GM12878 (cell line): ENCODE results near the gene MXD1. TPM values are rescaled to one million over a fixed set of nuclear protein-coding genes. Genes with fewer than 3 reads are reported as not detected.

ENCODE experiments used
- ATAC-seq: fragments of 200-7000 bp; cut with Tn5 transposase; 3 replicates; pipeline ENCODE4 v1.9.1; 2020; ENCODE audit warnings: mild to moderate bottlenecking, moderate library complexity
- BruUV-seq: library from RNA; stranded (reverse); fragments of 400-500 nt; replicated peaks from 2 replicates; lab custom pipeline; 2021; lab: Mats Ljungman, UMichigan
- CTCF ChIA-PET: fragments of 300-600 bp; sonication (Branson Sonifier 250); formaldehyde crosslinking; extraction: SDS; loops from one replicate; lab custom pipeline; 2021; ENCODE audit warnings: inconsistent platforms; lab: Yijun Ruan, JAX
- POLR2A ChIA-PET: fragments of 350-600 bp; formaldehyde crosslinking; extraction: SDS; loops from one replicate; lab custom pipeline; 2021; ENCODE audit warnings: inconsistent platforms; lab: Charles Lee
- RAD21 ChIA-PET: fragments of 300-600 bp; sonication (Branson Sonifier 250); formaldehyde crosslinking; loops from one replicate; lab custom pipeline; 2023; ENCODE audit warnings: antibody characterized with exemption; ENCODE audit not compliant: unreplicated experiment; lab: Charles Lee
- SMC1A ChIA-PET: fragments of 300-600 bp; sonication (Branson Sonifier 250); formaldehyde crosslinking; loops from one replicate; lab custom pipeline; 2023; ENCODE audit not compliant: unreplicated experiment, uncharacterized antibody; lab: Charles Lee
- DNase-seq: peaks from one replicate; pipeline ENCODE4 v3.0.0-alpha.2; 2011; ENCODE audit warnings: low read depth, low spot score
- FAIRE-seq: peaks from 3 replicates; lab custom pipeline; 2011; peaks lifted over from hg19 to GRCh38; lab: Jason Lieb, UNC
- H2AFZ ChIP-seq: 2 replicates; pipeline ENCODE4 v1.6.0; 2011; ENCODE audit warnings: low read depth, low read length, control low read depth; ENCODE audit not compliant: control insufficient read depth
- H3K27ac ChIP-seq: 2 replicates; pipeline ENCODE4 v1.5.1; 2011; ENCODE audit warnings: control low read depth; ENCODE audit not compliant: control insufficient read depth, insufficient read depth
- H3K27me3 ChIP-seq, 2 experiments: replicated peaks in 1 of 2; 2 replicates each; pipeline versions ENCODE4 v1.6.0 to v1.6.1; 2011; ENCODE audit warnings: low read length in 1 of 2; ENCODE audit not compliant: control insufficient read depth in 2 of 2, insufficient read depth in 2 of 2
- H3K36me3 ChIP-seq, 2 experiments: 2 replicates each; pipeline ENCODE4 v1.5.1; 2011; ENCODE audit warnings: low read length in 1 of 2; ENCODE audit not compliant: control insufficient read depth in 2 of 2, insufficient read depth in 2 of 2
- H3K4me1 ChIP-seq: 2 replicates; pipeline ENCODE4 v1.6.1; 2011; ENCODE audit warnings: mild to moderate bottlenecking, low read length, moderate library complexity, mixed read lengths; ENCODE audit not compliant: control insufficient read depth, insufficient read depth
- H3K4me2 ChIP-seq: 2 replicates; pipeline ENCODE4 v1.6.0; 2011; ENCODE audit warnings: control low read depth; ENCODE audit not compliant: control insufficient read depth, insufficient read depth
- H3K4me3 ChIP-seq: fragments of 200-600 bp; sonication (generic); 2 replicates; pipeline ENCODE4 v1.5.1; 2016
- H3K79me2 ChIP-seq: 2 replicates; pipeline ENCODE4 v1.6.0; 2011; ENCODE audit warnings: low read length; ENCODE audit not compliant: control insufficient read depth, insufficient read depth
- H3K9ac ChIP-seq: 2 replicates; pipeline ENCODE4 v1.8.0; 2011; ENCODE audit warnings: low read length, control low read depth, mixed read lengths; ENCODE audit not compliant: control insufficient read depth, insufficient read depth
- H3K9me3 ChIP-seq: replicated peaks from 3 replicates; pipeline ENCODE4 v1.5.1; 2011; ENCODE audit warnings: mild to moderate bottlenecking, low read length; ENCODE audit not compliant: control insufficient read depth, insufficient read depth
- H4K20me1 ChIP-seq: 2 replicates; pipeline ENCODE4 v1.6.0; 2011; ENCODE audit not compliant: control insufficient read depth, insufficient read depth
- ASH2L ChIP-seq: fragments of 300-600, 200-600 bp; sonication (generic); IDR thresholded peaks from 2 replicates; pipeline ENCODE4 v1.6.1; 2017; ENCODE audit warnings: low read depth, mild to moderate bottlenecking, borderline replicate concordance
- ATF7 ChIP-seq: fragments of 450-650 bp; IDR thresholded peaks from 2 replicates; pipeline ENCODE4 v1.6.1; 2016; ENCODE audit warnings: low read depth, mild to moderate bottlenecking
- BRCA1 ChIP-seq: IDR thresholded peaks from 2 replicates; pipeline ENCODE4 v1.6.1; 2011; ENCODE audit warnings: low read depth, low read length, improper control_type of control experiment
- CBX3 ChIP-seq: fragments of 200-600 bp; sonication (generic); IDR thresholded peaks from 2 replicates; pipeline ENCODE4 v1.6.1; 2016; ENCODE audit warnings: low read depth, borderline replicate concordance
- CEBPZ ChIP-seq: fragments of 150-350 bp; IDR thresholded peaks from 2 replicates; pipeline ENCODE4 v1.6.1; 2016; ENCODE audit warnings: low read depth, low read length
- CREM ChIP-seq: IDR thresholded peaks from 2 replicates; pipeline ENCODE4 v1.6.1; 2014; ENCODE audit warnings: antibody characterized with exemption, low read depth
- EP300 ChIP-seq, 2 experiments: fragments of 150-350 bp in 1 of 2; IDR thresholded peaks; 2 replicates each; pipeline ENCODE4 v1.6.1; 2011 to 2012; ENCODE audit warnings: low read depth in 2 of 2, low read length in 2 of 2, borderline replicate concordance in 1 of 2, improper control_type of control experiment in 1 of 2, inconsistent platforms in 1 of 2; ENCODE audit not compliant: control insufficient read depth in 1 of 2
- EZH2 ChIP-seq: IDR thresholded peaks from 2 replicates; pipeline ENCODE4 v1.6.1; 2012; ENCODE audit warnings: low read depth, mild to moderate bottlenecking, control low read depth, inconsistent platforms, low read length, borderline replicate concordance; ENCODE audit not compliant: control insufficient read depth
- LARP7 ChIP-seq: fragments of 450-650 bp; IDR thresholded peaks from 2 replicates; pipeline ENCODE4 v1.6.1; 2017; ENCODE audit warnings: mild to moderate bottlenecking
- MYB ChIP-seq: fragments of 150-350 bp; IDR thresholded peaks from 2 replicates; pipeline ENCODE4 v1.6.1; 2014; ENCODE audit warnings: mild to moderate bottlenecking, low read depth, low read length, borderline replicate concordance
- NRF1 ChIP-seq: conservative IDR thresholded peaks from 2 replicates; pipeline ENCODE4 v1.6.1; 2011; ENCODE audit warnings: mild to moderate bottlenecking, low read depth, low read length, improper control_type of control experiment
- PAX5 ChIP-seq: IDR thresholded peaks from 2 replicates; pipeline ENCODE4 v1.6.1; 2011; ENCODE audit warnings: low read depth, low read length, borderline replicate concordance
- PML ChIP-seq: IDR thresholded peaks from 2 replicates; pipeline ENCODE4 v1.6.1; 2012; ENCODE audit warnings: low read length, inconsistent platforms
- RCOR1 ChIP-seq: conservative IDR thresholded peaks from 2 replicates; pipeline ENCODE4 v1.6.1; 2012; ENCODE audit warnings: low read depth, low read length, improper control_type of control experiment
- WRNIP1 ChIP-seq: IDR thresholded peaks from 2 replicates; pipeline ENCODE4 v1.6.1; 2011; ENCODE audit warnings: low read depth, low read length, improper control_type of control experiment, borderline replicate concordance
- ZBTB11 ChIP-seq: fragments of 450-650 bp; formaldehyde crosslinking; IDR thresholded peaks from 2 replicates; pipeline ENCODE4 v1.5.0; 2022; ENCODE audit warnings: mild to moderate bottlenecking, missing genetic modification characterization
- WGBS: methylation state at CpG from one replicate; pipeline ENCODE4 v1.1.6; 2016; ENCODE audit warnings: low lambda C conversion rate; ENCODE audit not compliant: insufficient replicate concordance, insufficient coverage; ENCODE audit errors: missing lambda C conversion rate; 5-methylcytosine and 5-hydroxymethylcytosine counted together
- in situ Hi-C: fragments of 300-500 bp; cut with MboI; formaldehyde crosslinking; loops from 9 replicates; pipeline ENCODE4 v1.14.3; 2018; ENCODE audit warnings: mixed read lengths
- intact Hi-C: fragments of 100-400 bp; cut with micrococcal nuclease; formaldehyde crosslinking; loops from one replicate; pipeline ENCODE4 v1.14.2; 2022; ENCODE audit not compliant: unreplicated experiment
- polyA plus RNA-seq, 11 experiments: library from polyadenylated mRNA; depleted of rRNA in 4 of 11; unstranded in 6 of 11; stranded (reverse) in 5 of 11; fragments of >200 nt; fragmentation: Nextera tagmentation in 4 of 11; fragmentation: Illumina TruSeq in 1 of 11; extraction: Ambion mirVana in 4 of 11; extraction: Trizol in 1 of 11; gene quantifications; 1 replicate in 1 of 11; 2 replicates in 10 of 11; pipeline versions ENCODE4 v1.2.1 to v1.2.3, GENCODE V29; 2011 to 2016; ENCODE audit warnings: inconsistent platforms in 2 of 11, missing spikeins in 2 of 11, low read depth in 1 of 11
- total RNA-seq, 4 experiments: library from RNA; depleted of rRNA in 3 of 4; stranded (reverse); fragments of >200 nt in 3 of 4; fragmentation: Illumina TruSeq in 1 of 4; extraction: Trizol in 1 of 4; gene quantifications; 2 replicates each; pipeline versions ENCODE4 v1.2.1 to v1.2.3, GENCODE V29; 2013 to 2021

Gene MXD1
- total and polyA plus RNA-seq, 10 of the 15 experiments (the other 5 are each of a cell fraction or from before 2014, with no cell fraction given) = 2.2 to 10.2 (median 3.3) TPM

GRCh38 chr2:69964353-69964841 is 49.5 kb downstream of the MXD1 start:
- TF ChIP-seq ASH2L = no peak
- TF ChIP-seq CBX3 = no peak
- no peak for TF ChIP-seq RCOR1
- TF ChIP-seq EZH2 = no peak
- TF ChIP-seq PAX5 = no peak
- TF ChIP-seq ZBTB11 (CRISPR knock-in tag) = no peak
- TF ChIP-seq LARP7 = no peak
- TF ChIP-seq CREM = no peak
- TF ChIP-seq ATF7 = no peak
- TF ChIP-seq NRF1 = no peak
- no peak for TF ChIP-seq BRCA1
- TF ChIP-seq CEBPZ = no peak
- TF ChIP-seq PML = no peak
- no peak for TF ChIP-seq WRNIP1
- TF ChIP-seq MYB = no peak
- TF ChIP-seq EP300 (IDR thresholded peaks at IDR 0.05; ENCODE audit: borderline replicate concordance in 1 of 2, control insufficient read depth in 1 of 2, low read depth in 2 of 2, low read length in 2 of 2) = no peak
- Histone ChIP-seq H3K27ac (no peak overlapping the region), H3K4me2 (no peak overlapping the region), H3K36me3 (no peaks in the 10 kb centered on the region), H3K79me2 (no peaks in the 10 kb centered on the region), H4K20me1 (no peaks in the 10 kb centered on the region), H2AFZ (no peak overlapping the region), H3K9ac (no peak overlapping the region), H3K27me3 (no peaks in the 10 kb centered on the region), H3K9me3 (no peaks in the 10 kb centered on the region), H3K4me1 (peaks cover 6% of the 10 kb centered on the region), H3K4me3 (no peak overlapping the region)
- ChIA-PET RAD21 (no interaction called here), SMC1A (interaction anchor here (0.7 kb wide), 1 partner anchor 234 kb away, joined by 3 read pairs; no protein-coding TSS in a partner anchor), POLR2A (no interaction called here), CTCF (no interaction called here)
- FAIRE-seq (no peak), DNase-seq (no peak), ATAC-seq (no peak)
- in situ Hi-C loops = no loop called here
- intact Hi-C loops = no loop called here
- 47% methylated on average over 7 of the region's 7 CpGs for WGBS
- no TSS peak for BruUV-seq
